ENCODE results near the gene IQCB1.

The IQCB1 gene

DNA sequence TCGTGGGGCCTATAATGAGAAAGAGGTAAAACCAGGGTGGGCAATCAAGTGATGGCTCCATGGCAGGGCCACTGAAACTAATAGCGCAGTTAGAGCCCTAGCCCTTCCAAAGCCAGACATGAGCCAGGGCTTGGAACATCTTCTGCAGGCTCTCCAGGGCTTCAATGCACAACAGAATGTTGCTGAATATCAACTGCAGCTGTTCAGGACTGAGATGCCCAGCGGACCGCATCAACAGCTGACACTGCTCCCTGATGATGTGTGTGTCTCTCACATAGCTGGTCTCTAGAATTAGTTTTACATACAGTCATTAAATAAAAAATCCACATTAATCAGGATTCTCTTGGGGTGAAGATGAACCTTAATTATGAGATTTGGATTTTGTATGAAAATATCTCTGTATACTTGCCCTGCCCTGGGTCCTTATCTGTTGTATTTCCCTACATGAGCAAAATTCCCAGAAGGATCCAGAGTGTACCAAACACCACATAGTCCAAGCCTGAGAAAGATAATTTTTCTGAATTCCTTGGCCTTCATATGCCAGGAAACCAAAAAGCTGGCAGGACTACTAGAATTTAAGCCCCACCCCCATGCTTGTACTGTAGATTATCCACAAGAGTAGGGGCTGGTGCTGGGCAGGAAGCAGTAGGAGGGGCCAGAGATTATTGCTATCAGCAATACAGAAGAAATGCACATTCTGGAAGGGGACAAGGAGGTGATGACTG, 77.6 kb downstream of the IQCB1 start:
- no peak for ATAC-seq
- TF ChIP-seq ZNF565 (CRISPR knock-in tag; conservative IDR thresholded peaks at IDR 0.05; ENCODE audit: low read depth) = no peak
- TF ChIP-seq, protein P1, sequence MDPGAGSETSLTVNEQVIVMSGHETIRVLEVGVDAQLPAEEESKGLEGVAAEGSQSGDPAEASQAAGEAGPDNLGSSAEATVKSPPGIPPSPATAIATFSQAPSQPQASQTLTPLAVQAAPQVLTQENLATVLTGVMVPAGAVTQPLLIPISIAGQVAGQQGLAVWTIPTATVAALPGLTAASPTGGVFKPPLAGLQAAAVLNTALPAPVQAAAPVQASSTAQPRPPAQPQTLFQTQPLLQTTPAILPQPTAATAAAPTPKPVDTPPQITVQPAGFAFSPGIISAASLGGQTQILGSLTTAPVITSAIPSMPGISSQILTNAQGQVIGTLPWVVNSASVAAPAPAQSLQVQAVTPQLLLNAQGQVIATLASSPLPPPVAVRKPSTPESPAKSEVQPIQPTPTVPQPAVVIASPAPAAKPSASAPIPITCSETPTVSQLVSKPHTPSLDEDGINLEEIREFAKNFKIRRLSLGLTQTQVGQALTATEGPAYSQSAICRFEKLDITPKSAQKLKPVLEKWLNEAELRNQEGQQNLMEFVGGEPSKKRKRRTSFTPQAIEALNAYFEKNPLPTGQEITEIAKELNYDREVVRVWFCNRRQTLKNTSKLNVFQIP (CRISPR knock-in tag; IDR thresholded peaks at IDR 0.05; ENCODE audit: borderline replicate concordance, low read depth) = no peak
- TF ChIP-seq, protein P2, sequence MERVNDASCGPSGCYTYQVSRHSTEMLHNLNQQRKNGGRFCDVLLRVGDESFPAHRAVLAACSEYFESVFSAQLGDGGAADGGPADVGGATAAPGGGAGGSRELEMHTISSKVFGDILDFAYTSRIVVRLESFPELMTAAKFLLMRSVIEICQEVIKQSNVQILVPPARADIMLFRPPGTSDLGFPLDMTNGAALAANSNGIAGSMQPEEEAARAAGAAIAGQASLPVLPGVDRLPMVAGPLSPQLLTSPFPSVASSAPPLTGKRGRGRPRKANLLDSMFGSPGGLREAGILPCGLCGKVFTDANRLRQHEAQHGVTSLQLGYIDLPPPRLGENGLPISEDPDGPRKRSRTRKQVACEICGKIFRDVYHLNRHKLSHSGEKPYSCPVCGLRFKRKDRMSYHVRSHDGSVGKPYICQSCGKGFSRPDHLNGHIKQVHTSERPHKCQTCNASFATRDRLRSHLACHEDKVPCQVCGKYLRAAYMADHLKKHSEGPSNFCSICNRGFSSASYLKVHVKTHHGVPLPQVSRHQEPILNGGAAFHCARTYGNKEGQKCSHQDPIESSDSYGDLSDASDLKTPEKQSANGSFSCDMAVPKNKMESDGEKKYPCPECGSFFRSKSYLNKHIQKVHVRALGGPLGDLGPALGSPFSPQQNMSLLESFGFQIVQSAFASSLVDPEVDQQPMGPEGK (CRISPR knock-in tag; IDR thresholded peaks at IDR 0.05; ENCODE audit: borderline replicate concordance) = no peak
- no peak for TF ChIP-seq ISL1 (CRISPR knock-in tag; IDR thresholded peaks at IDR 0.05)
- no peak for TF ChIP-seq GLIS3 (CRISPR knock-in tag; IDR thresholded peaks at IDR 0.05)
- TF ChIP-seq TCF4 (CRISPR knock-in tag; IDR thresholded peaks at IDR 0.05; ENCODE audit: borderline replicate concordance) = no peak
- no peak for TF ChIP-seq PPARA (CRISPR knock-in tag; IDR thresholded peaks at IDR 0.05; ENCODE audit: borderline replicate concordance)
- TF ChIP-seq ZC3H10 (CRISPR knock-in tag; IDR thresholded peaks at IDR 0.05) = no peak
- no peak for TF ChIP-seq ZNF70 (CRISPR knock-in tag; IDR thresholded peaks at IDR 0.05)
- TF ChIP-seq, protein P3, sequence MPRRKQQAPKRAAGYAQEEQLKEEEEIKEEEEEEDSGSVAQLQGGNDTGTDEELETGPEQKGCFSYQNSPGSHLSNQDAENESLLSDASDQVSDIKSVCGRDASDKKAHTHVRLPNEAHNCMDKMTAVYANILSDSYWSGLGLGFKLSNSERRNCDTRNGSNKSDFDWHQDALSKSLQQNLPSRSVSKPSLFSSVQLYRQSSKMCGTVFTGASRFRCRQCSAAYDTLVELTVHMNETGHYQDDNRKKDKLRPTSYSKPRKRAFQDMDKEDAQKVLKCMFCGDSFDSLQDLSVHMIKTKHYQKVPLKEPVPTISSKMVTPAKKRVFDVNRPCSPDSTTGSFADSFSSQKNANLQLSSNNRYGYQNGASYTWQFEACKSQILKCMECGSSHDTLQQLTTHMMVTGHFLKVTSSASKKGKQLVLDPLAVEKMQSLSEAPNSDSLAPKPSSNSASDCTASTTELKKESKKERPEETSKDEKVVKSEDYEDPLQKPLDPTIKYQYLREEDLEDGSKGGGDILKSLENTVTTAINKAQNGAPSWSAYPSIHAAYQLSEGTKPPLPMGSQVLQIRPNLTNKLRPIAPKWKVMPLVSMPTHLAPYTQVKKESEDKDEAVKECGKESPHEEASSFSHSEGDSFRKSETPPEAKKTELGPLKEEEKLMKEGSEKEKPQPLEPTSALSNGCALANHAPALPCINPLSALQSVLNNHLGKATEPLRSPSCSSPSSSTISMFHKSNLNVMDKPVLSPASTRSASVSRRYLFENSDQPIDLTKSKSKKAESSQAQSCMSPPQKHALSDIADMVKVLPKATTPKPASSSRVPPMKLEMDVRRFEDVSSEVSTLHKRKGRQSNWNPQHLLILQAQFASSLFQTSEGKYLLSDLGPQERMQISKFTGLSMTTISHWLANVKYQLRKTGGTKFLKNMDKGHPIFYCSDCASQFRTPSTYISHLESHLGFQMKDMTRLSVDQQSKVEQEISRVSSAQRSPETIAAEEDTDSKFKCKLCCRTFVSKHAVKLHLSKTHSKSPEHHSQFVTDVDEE (CRISPR knock-in tag; IDR thresholded peaks at IDR 0.05) = no peak
- no peak for TF ChIP-seq ZFP30 (CRISPR knock-in tag; IDR thresholded peaks at IDR 0.05)
- TF ChIP-seq RARB (CRISPR knock-in tag; IDR thresholded peaks at IDR 0.05) = no peak
- TF ChIP-seq OSR1 (CRISPR knock-in tag; IDR thresholded peaks at IDR 0.05) = no peak
- no peak for TF ChIP-seq SNAI2 (CRISPR knock-in tag; IDR thresholded peaks at IDR 0.05)
- no peak for TF ChIP-seq ZFP3 (CRISPR knock-in tag; IDR thresholded peaks at IDR 0.05)
- TF ChIP-seq CSDC2 (CRISPR knock-in tag; IDR thresholded peaks at IDR 0.05) = no peak
- TF ChIP-seq, protein P4, sequence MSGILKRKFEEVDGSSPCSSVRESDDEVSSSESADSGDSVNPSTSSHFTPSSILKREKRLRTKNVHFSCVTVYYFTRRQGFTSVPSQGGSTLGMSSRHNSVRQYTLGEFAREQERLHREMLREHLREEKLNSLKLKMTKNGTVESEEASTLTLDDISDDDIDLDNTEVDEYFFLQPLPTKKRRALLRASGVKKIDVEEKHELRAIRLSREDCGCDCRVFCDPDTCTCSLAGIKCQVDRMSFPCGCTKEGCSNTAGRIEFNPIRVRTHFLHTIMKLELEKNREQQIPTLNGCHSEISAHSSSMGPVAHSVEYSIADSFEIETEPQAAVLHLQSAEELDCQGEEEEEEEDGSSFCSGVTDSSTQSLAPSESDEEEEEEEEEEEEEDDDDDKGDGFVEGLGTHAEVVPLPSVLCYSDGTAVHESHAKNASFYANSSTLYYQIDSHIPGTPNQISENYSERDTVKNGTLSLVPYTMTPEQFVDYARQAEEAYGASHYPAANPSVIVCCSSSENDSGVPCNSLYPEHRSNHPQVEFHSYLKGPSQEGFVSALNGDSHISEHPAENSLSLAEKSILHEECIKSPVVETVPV (CRISPR knock-in tag; IDR thresholded peaks at IDR 0.05) = no peak

DNA sequence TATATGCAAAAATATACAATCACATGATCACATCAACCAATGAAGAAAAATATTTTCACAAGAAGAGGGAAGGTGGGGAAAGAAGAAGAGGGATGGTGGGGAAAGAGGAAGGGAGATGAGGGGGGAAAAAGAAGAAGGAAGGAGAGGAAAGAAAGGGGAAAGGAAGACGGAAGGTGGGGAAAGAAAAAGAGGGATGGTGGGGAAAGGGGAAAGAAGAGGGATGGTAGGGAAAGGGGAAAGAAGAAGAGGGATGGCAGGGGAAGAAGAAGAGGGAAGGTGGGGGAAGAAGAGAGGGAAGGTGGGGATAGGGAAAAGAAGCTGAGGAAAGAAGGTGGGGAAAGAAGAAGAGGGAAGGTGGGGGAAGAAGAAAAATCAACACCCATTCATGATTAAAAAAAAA, 82.1 kb downstream of the IQCB1 start:
- TF ChIP-seq ARNTL (CRISPR knock-in tag; IDR thresholded peaks at IDR 0.05; ENCODE audit: borderline replicate concordance, low read depth) (no peak), CSDC2 (CRISPR knock-in tag; IDR thresholded peaks at IDR 0.05) (no peak), OSR1 (CRISPR knock-in tag; IDR thresholded peaks at IDR 0.05) (no peak), BACH2 (CRISPR knock-in tag; IDR thresholded peaks at IDR 0.05; ENCODE audit: borderline replicate concordance) (no peak), GLIS3 (CRISPR knock-in tag; IDR thresholded peaks at IDR 0.05) (no peak), PPARA (CRISPR knock-in tag; IDR thresholded peaks at IDR 0.05; ENCODE audit: borderline replicate concordance) (no peak), ZNF8 (CRISPR knock-in tag; IDR thresholded peaks at IDR 0.05) (no peak), ESRRG (CRISPR knock-in tag; IDR thresholded peaks at IDR 0.05) (no peak)
- TF ChIP-seq, protein P3 (CRISPR knock-in tag; IDR thresholded peaks at IDR 0.05) = no peak
- TF ChIP-seq, protein P4 (CRISPR knock-in tag; IDR thresholded peaks at IDR 0.05) = no peak
- TF ChIP-seq, protein P5, sequence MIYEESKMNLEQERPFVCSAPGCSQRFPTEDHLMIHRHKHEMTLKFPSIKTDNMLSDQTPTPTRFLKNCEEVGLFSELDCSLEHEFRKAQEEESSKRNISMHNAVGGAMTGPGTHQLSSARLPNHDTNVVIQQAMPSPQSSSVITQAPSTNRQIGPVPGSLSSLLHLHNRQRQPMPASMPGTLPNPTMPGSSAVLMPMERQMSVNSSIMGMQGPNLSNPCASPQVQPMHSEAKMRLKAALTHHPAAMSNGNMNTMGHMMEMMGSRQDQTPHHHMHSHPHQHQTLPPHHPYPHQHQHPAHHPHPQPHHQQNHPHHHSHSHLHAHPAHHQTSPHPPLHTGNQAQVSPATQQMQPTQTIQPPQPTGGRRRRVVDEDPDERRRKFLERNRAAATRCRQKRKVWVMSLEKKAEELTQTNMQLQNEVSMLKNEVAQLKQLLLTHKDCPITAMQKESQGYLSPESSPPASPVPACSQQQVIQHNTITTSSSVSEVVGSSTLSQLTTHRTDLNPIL (CRISPR knock-in tag; IDR thresholded peaks at IDR 0.05; ENCODE audit: low read depth) = no peak
- ATAC-seq = no peak

Measured in SK-N-SH treated with all-trans-retinoic acid at 6 μM for 48 hours (cell line).